Mammary epithelial cell (primary cell): ENCODE data around the gene EPHA10.

Experiments
- CTCF ChIP-seq, 2 donors: IDR thresholded peaks in 1 of 2; conservative IDR thresholded peaks in 1 of 2; 2 replicates each; pipeline ENCODE4 v1.5.1; 2011 to 2012; ENCODE audit warnings: inconsistent platforms in 2 of 2, low read length in 2 of 2, mild to moderate bottlenecking in 2 of 2, control low read depth in 1 of 2, low read depth in 1 of 2; ENCODE audit not compliant: insufficient read depth in 1 of 2; ENCODE audit errors: extremely low read depth in 1 of 2
- EZH2 ChIP-seq: IDR thresholded peaks from 2 replicates; pipeline ENCODE4 v1.6.1; 2012; ENCODE audit warnings: low read length, inconsistent platforms, borderline replicate concordance

GRCh38 chr1:37721565-37721964 is 43.4 kb downstream of the EPHA10 start:
- no peak for TF ChIP-seq CTCF (conservative IDR thresholded peaks at IDR 0.05 in 1 of 2, IDR thresholded peaks at IDR 0.05 in 1 of 2; ENCODE audit: extremely low read depth in 1 of 2, insufficient read depth in 1 of 2, low read depth in 1 of 2, low read length in 2 of 2)
- TF ChIP-seq EZH2, result no peak
